Iris pigment epithelial cell (primary cell): ENCODE data around the gene ST6GAL1.
"Not testable (repeated sequence)": the region's sequence is repeated elsewhere in the genome, so short reads cannot be mapped to it uniquely, and the experiment has no call there.

Experiments used
- DNase-seq: peaks from one replicate; pipeline ENCODE4 v3.0.0-alpha.2; 2011; ENCODE audit warnings: low read depth

The ST6GAL1 gene

GRCh38 chr3:186940967-186941366 lies 10.6 kb downstream of the ST6GAL1 start:
- no peak for DNase-seq

- DNase-seq: no peak
Observed at GRCh38 chr3:186942168-186942567, 11.8 kb downstream of the ST6GAL1 start.

GRCh38 chr3:186945255-186945823 lies 15.0 kb downstream of the ST6GAL1 start:
- DNase-seq: no peak

- no peak for DNase-seq
Observed at GRCh38 chr3:186946756-186947375, 16.5 kb downstream of the ST6GAL1 start.

- peak; percentile 46 for DNase-seq
Observed at GRCh38 chr3:186949281-186949982, 19.1 kb downstream of the ST6GAL1 start.

GRCh38 chr3:186950402-186951093 lies 20.2 kb downstream of the ST6GAL1 start:
- no peak for DNase-seq

GRCh38 chr3:186951640-186952552 lies 21.6 kb downstream of the ST6GAL1 start:
- no peak for DNase-seq

GRCh38 chr3:186953011-186953487 lies 22.7 kb downstream of the ST6GAL1 start:
- DNase-seq: peak; percentile 52

- not testable (repeated sequence) for DNase-seq
Observed at GRCh38 chr3:186953992-186954699, 23.8 kb downstream of the ST6GAL1 start.

GRCh38 chr3:186955898-186956696 lies 25.8 kb downstream of the ST6GAL1 start:
- DNase-seq: no peak

GRCh38 chr3:186959029-186959624 lies 28.8 kb downstream of the ST6GAL1 start:
- no peak for DNase-seq

GRCh38 chr3:186960347-186960746 lies 30.0 kb downstream of the ST6GAL1 start:
- no peak for DNase-seq

- DNase-seq: no peak
Observed at GRCh38 chr3:186962445-186962844, 32.1 kb downstream of the ST6GAL1 start.

GRCh38 chr3:186963636-186964035 lies 33.3 kb downstream of the ST6GAL1 start:
- DNase-seq: no peak

- DNase-seq: no peak
Observed at GRCh38 chr3:186964071-186964470, 33.7 kb downstream of the ST6GAL1 start.

- DNase-seq: no peak
Observed at GRCh38 chr3:186964616-186965015, 34.3 kb downstream of the ST6GAL1 start.

- DNase-seq: peak; percentile 9
Observed at GRCh38 chr3:186965141-186965879, 35.0 kb downstream of the ST6GAL1 start.

- DNase-seq: no peak
Observed at GRCh38 chr3:186966406-186966805, 36.1 kb downstream of the ST6GAL1 start.

- DNase-seq: not testable (repeated sequence)
Observed at GRCh38 chr3:186967236-186967635, 36.9 kb downstream of the ST6GAL1 start.
